SHP77 (cell line): ENCODE data around the gene UBXN11.
A peak's percentile ranks its signal among the peaks of the same experiment; 100 is the strongest.

Source experiments
- DNase-seq, 2 experiments: peaks; one replicate each; lab custom pipeline; 2025; lab: John Stamatoyannopoulos, UW

The UBXN11 gene, protein sequence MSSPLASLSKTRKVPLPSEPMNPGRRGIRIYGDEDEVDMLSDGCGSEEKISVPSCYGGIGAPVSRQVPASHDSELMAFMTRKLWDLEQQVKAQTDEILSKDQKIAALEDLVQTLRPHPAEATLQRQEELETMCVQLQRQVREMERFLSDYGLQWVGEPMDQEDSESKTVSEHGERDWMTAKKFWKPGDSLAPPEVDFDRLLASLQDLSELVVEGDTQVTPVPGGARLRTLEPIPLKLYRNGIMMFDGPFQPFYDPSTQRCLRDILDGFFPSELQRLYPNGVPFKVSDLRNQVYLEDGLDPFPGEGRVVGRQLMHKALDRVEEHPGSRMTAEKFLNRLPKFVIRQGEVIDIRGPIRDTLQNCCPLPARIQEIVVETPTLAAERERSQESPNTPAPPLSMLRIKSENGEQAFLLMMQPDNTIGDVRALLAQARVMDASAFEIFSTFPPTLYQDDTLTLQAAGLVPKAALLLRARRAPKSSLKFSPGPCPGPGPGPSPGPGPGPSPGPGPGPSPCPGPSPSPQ

DNA sequence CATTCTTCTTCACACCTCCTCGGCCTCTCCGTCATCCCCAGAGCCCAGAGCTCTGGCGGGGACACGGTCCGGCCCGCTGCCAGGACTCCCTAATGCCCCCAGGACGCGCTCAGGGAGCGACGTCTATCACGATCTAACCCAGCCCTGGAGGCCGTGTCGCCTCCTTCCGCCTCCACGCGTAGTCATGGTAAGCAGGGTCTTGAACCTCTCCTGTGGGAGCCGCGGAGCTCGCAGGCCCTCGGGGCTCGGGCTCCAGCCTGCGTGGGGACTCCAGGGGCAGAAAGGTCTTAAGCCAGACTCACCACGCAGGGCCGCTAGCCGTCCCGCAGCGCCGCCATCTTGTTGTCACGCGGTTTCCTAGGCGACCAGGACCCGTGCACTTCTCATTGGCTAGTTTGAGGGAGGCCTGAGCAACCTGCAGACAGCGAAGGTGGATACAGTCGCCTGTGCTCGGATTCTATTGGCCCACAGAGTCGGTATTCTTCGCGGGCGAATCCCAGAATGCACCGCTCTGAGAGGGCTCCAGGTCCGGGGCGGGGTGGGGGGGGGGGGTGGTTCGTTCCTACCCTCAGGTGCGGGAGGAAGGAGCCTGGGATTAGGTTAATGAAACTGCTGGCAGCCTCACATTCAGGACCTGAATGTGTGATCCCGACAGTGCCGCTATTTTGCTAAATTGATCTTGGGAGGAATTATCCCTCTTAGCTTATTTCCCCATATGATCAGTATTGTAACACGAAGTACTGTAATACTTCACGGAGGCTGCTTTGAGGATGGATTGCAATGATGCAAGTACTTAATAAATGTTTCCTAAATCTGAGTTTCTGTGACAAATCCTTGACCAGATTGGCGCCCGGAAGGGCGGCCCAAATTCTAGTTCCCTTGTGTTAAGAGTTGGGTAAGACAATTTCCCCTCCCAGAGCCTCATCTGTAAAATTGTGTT is at the start of gene UBXN11:
UBXN11 (minus strand) TSS at position 347 of the 940 bp plus-strand sequence. CDS start 3,753 bp downstream, outside the sequence.
- DNase-seq: peak; percentile 96 to 98

DNA sequence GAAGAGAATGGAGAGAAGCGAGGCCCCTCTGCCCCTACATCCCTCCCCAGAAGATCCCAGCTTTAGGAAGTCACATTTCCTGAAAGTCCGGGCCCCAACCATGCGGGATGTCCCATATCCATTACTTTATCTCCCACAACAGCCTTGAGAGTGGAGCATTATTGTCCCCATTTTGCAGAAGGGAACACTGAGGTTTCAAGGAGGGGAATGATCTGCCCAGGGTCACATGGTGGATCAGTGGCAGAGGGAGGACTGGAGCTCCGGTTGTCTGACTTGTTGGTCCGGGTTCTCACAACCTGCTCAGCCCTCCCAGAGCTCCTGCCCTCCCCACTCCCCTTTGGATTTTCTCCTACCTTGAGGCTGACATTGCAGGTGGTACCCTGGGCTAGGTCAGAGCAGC is 49.7 kb upstream of the UBXN11 start:
- no peak for DNase-seq

DNA sequence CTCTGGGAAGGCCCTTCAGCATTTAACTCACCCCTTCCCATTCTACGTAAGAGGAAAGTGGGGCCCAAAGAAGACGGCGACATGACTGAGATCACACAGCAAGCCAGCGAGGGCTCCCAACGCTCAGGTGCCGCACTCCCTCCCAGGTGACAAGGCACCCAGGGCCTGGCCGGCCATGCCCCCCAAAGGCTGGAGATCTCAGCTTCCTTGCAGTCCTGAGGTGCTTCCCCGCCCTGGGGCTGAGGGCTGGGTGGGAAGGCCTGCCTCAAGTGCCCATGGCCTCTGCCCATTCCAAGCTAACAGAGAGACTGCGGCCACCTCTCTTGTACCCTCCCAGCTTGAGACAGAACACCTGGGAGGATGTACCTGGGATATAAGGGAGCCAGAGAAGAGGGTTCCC is 48.5 kb upstream of the UBXN11 start:
- DNase-seq: no peak

DNA sequence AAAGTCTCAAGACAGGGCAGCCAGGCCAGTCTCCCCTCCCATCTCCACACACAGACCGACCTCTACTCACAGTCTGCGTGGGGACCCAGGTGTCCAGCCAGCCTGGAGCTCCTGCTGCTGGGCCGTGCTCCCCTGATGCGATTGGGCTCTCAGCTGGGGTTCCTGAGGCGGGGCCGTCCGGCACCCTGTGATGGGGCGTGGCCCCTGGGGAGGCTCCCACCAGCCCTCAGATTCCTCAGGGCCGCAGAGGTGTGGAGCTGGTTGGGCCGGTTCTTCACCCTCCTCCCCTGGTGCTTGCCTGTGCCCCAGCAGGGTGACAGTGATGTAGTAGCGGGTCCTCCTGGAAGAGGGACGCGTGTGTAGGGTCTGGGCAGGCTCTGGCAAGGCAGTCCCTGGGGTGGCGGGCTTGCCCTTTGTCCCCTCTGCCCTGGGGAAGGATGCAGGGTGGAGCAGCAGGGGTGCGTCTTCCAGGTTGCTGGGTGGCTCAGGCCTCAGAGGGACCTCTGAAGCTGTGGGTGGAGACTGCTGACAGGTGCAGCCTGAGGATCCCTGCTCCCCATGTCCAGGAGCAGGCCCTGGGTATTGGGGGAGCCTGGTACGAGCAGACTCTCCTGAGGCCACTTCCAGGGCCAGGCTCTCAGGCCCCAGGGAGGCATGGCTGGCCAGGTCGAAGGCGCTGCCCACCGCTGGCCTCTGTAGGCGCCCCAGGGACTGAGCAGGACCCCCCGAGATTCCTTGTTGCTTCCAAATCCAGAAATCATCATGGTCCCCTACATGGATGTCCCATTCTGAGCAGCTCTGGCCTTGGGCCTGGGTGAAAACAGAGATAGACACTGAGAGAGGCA is 47.8 kb upstream of the UBXN11 start, which contains the start of gene CRYBG2:
CRYBG2 (minus strand) TSS at position 155 of the 845 bp plus-strand sequence. CDS start 7,473 bp downstream, outside the sequence.
- DNase-seq: no peak

DNA sequence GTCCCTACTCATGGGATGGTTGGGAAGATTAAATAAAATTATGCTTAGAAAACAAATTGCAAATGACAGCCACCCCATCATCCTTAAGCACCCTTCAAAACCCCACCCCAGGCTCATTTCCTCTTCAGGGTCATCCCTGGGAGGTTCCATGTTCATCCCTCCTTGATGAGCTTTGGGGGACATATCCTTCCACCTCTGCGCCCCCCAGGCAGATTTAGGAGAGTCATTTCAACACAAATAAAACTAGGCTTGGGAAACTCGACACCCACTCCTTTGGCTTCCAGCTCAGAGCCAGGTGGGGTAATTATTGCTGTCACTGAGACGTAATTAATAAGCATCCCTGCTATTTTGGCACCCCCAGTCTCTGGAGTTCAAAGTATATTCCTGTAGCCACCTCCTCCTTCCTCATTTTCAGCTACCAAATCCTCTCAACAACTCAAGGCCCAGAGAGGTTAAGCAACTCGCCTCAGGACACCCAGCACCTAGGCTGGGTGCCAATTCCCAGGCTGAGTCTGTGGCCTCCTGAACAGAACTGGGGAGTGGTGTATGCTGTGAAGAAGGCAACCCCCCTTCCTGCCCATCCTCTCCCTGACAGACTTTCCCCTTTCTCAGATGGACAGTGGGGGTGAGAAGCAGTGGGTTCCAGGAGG is 46.9 kb upstream of the UBXN11 start:
- DNase-seq: no peak

DNA sequence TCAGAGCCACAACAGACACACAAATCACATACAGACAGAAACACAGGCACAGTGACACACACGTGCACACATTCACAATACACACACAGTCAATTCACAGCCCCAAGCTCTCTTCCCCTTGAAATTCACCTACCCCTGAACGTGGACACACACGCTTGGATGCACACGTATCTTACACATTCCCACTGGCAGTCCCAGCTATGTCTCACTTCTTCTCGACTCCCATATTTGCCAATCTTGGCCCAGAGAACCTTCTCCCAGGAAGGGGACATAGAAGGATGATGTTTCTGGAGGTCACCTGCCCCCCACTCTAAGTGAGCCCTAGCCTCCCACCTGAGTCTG is 45.9 kb upstream of the UBXN11 start:
- DNase-seq: no peak

DNA sequence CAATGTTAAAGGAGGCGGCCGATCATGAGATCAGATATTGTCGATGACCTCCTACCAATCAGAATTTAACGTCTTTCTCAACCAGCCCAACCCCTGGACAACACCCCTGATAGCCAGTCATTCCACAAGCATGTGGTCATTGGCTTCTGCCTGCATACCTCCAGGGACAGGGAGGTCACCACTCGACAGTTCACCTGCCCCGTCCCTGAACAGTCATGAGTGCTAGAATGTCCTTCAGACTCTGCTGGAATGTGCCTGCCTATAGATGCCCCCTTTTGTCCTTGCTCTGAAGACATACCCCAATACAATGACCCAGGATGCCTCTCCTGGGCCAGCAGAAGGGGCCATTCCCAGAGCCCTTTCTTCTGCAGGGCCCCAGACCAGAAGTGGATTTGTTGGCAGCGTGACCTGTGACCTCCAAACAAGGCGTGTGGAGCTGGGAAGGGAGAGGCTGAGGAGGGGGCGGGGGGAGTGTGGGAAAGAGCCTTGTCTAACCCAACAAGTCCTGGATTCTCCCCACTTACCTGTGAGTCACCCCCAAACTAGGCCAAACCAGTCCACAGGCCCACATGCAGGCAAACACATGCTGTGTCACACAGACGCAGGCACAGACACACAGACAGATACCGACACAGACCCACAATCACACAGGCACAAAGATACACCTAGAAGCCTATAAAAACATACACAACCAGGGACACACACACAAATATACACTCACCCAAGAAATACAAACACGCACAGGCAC is 45.3 kb upstream of the UBXN11 start:
- DNase-seq: no peak

DNA sequence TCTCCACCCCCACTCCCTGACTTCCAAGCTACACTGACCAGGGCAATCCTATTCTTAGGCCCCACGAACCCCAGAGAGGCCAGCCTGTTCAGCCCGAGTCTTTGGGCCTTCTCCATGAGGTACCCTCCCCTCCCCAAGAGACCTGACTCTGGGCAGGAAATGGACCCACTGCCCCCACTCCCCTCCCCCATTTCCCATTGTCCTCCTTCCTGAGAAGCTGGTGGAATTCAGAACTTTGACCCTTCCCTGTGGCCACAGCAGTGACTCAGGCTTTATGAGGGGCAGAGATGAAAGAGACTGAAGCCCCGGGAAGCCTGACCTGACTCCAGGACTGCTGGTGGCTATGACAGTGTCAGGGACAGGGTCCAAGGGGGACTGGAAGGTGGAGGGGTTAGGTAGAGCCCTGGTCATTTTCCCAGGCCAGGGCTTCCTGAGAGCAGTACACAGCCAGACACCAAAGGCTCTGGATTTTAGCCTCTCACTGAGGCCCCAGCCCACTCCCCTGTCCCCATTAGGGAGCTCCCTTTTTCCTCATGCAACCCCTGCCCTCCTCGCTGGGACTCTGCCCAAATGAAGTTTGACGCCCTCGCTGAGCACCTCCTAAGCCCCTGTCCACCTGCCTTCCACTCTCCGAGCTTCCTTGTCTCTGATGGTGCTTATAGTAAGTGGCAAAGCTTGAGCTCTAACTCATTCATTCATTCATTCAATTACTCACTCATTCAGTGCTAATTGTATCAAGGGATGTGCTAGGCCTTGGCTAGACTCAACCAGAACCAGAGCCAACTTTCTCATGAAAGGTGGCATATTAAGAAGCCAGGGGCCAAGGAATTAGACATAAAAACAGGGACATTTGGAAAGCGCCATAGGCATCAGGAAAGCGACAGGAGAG is 44.5 kb upstream of the UBXN11 start:
- DNase-seq: no peak

DNA sequence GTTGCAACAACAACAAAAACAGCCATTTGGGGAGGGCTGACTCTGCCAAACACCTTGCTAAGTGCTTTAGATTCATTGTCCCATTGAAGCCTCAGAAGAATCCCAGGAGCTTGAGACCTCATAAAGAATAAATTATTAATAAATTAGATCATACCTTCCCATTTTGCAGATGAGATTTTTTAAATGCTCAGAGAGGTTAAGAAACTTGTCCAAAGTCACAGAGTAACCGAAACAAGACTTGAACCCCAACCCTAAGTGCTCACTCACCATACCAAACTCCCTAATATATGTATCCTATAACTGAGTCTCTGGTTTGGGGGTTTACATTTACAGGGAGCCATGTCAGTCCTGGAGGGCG is 43.9 kb upstream of the UBXN11 start:
- no peak for DNase-seq

DNA sequence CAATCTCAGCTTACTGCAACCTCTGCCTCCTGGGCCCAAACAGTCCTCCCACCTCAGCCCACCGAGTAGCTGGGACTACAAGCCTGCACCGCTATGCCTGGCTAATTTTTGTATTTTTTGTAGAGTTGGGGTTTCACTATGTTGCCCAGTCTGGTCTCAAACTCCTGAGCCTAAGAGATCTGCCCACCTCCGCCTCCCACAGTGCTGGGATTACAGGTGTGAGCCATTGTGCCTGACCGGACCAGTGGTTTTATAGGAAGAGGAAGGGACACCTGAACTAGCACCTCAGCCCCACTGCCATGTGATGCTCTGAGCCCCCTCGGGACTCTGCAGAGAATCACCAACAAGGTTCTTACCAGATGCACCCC is 43.4 kb upstream of the UBXN11 start:
- DNase-seq: no peak

DNA sequence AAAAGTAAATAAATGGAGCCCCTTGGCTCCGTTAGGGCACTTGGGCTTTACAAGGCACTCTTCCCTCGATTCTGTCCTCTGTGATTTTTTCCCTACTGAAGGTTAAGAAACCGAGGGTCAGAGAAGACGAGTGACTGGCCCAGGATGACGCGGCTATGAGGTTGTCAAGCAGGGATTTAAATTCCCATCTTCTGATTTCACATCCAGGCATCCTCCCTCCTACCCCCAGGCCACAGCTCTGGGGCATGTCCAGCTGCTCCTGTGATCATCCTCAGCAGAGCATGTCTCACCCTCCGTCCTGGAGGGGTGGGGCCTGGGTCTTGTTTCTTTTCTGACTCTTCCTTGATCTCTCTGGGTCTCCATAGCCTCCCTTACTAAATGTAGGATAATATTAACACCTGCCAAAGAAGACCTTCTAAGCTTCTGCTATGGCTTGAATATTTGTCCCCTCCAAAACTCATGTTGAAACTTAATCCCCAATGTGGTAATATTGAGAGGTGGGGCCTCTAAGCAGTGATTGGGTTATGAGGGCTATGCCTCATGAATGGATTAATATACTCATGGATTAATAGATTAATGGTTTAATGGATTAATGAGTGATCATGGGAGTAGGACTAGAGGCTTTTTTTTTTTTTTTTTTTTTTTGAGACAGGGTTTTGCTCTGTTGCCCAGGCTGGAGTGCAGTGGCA is 42.9 kb upstream of the UBXN11 start:
- no peak for DNase-seq

DNA sequence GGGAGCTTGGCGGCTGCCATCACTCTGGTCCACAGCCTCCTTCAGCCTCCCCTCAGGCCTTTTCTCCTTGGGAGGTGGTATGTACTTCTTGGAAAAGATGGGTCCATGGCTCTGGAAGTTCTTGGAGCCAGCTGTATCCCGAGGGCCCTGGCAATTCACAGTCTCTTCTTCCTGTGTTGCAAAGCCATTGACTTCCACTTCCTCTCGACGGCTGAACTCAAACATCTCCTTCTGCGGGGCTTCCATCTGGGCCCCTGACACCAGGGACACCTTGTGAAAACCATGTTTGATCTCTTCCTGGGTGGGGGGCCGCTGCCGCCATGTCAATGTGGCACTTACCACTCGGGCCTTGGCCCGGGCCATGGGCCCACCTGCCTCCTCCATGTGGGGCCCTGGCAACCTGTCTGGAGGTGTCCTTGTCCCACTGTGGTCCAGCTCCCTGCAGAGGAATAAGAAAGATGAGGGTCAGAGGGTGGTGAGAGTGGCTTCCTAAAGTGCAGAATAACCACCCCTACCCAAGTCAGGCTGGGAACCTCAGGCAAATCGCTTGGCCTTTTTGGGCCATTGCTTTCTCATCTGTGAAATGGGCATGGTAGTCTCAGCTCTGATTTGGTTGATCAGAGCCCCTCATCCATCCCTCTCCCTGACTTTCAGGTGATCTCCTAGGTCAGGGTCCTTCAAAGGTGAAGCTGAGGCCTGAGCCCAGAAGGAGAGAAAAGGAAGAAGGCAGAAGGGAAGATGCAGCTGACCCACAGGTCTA is 40.0 kb upstream of the UBXN11 start:
- no peak for DNase-seq

DNA sequence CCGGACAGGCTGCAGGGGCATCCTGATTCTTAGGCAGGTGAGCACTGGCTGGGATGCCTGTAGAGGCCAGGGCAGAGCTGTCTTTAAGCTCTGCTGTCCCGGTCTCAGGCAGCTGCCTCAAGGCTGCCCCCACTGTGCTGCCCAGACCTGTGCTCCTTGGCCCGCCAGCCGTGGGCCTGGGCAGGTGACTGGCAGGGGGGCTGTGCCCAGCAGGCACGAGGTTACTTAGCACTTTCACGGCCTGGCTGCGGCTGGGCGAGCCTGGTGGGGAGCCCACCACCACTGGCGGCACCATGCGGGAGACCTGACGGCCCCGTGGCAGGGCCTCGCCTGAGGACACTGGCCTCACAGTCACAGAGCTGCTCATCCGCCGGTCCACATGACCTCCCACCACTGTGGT is 39.3 kb upstream of the UBXN11 start:
- DNase-seq: no peak

DNA sequence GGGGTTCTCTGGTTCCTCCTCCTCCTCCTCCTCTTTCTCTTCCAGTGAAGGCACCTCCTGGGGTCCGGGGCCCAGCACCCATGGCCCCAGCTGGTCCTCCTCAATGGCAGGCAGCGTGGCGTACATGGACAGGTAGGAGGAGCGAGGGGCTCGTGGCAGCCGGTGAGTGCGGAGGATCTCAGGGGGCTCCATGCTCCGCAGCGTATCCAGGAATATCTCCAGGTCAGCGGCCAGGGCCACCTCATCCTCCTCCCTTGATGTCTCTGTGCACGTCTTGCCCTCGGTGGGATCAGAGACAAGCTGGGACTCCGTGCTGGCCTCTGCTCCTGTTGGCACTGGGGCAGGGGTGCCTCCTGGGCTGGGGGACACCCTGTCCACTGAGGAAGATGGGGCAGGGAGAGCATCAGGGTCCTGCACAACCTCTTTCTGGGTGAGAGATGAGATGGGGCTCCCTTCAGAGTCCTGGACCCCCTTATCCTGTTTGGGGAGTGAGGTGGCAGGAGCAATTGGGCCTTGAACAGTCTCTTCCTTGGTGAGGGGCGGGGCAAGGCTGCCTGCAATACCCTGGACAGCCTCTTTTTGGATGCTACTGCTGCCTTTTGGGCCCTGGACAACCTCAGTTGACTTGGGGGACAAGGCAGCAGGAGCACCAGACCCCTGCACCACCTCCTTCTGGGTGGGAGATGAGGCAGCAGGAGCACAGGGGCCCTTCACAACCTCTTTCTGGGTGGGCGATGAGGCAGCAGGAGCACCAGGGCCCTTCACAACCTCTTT is 37.9 kb upstream of the UBXN11 start:
- no peak for DNase-seq

DNA sequence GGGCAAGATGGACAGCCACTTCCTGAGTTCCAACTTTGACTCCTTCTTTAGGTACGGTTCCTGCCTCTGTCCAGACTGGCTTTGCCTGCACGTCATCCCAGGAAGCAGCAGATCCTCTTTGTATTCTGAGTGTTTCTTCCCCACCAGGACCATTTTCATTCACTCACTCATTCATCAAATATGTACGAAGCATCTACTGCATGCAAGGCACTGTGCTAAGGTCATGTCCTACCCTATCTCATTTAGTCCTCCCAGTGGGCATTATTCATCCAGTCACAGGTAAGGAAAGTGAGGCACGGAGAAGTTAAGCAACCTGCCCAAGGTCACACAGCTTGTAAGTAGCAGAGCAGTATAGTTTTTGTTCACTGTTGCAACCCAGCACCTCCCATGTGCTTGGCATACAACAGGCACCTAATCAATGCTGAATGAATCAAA is 33.6 kb upstream of the UBXN11 start:
- DNase-seq: no peak

DNA sequence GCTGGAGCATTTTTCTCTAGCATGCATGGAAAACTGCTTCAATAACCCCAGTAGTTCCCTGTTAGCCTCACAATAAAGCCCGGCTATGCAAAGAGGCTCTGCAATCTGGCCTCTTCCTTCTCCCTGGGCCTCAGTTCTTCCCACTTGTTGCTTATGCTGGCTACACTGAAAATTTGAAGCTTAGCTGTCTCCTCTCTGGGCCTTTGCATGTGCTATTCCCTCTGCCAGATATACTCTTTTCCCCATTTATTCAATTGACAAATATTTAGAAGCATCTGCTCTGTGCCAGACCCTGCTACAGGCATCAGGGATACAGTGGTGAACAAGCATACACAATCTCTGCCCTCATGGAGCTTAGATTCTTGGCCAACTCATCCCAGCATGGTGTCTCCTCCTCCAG is 32.2 kb upstream of the UBXN11 start:
- DNase-seq: no peak

DNA sequence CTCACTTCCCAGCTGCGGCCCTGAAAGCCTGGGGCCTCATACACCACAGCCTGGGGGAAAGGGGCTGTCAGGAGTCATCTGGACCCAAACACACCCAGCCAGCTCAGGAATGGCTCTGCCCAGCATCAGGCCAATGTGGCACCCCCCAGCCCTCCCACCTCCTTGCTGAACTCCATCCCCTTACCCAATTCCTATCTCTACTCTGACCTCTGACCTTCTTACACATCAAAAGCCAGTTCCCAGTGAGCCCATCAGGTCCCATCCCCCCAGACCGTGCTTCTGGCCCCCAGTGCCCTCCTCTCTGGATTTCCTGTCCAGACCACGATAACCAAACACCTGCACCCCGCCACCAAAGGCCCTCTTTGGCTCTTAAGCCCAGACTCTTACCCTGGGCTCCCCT is 31.2 kb upstream of the UBXN11 start:
- no peak for DNase-seq

DNA sequence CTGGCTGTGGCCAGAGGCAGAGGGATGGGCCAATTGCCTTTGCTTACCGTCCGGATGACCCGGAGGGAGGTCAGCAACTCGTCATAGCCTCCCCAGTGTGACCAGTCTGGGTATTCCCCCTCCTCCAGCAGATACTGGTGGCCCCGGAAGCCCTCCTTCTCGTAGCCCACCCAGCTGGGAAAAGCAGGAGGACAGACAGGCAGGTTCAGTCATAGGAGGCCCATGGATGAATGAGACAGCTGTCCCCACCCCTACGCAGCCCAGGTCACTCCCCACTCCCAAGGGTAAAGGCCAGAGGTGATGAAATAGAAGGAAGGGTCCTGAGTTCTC is 30.7 kb upstream of the UBXN11 start:
- no peak for DNase-seq
